SK-N-SH treated with all-trans-retinoic acid at 6 μM for 48 hours (cell line): ENCODE data around the gene CDK11B.

Experiments
- ATAC-seq: fragments of 200-7000 bp; cut with Tn5 transposase; 3 replicates; pipeline ENCODE4 v1.9.1; 2020; ENCODE audit warnings: mild to moderate bottlenecking, moderate library complexity
- ARNTL ChIP-seq: fragments of 450-650 bp; formaldehyde crosslinking; IDR thresholded peaks from 2 replicates; pipeline ENCODE4 v1.5.0; 2020; ENCODE audit warnings: low read depth, mild to moderate bottlenecking, moderate library complexity, borderline replicate concordance
- BACH2 ChIP-seq: fragments of 250-450 bp; sonication (Bioruptor Pico); IDR thresholded peaks from 2 replicates; pipeline ENCODE4 v1.9.0; 2021; ENCODE audit warnings: mild to moderate bottlenecking, borderline replicate concordance
- CREB5 ChIP-seq: fragments of 250-450 bp; sonication (Bioruptor Pico); IDR thresholded peaks from 2 replicates; pipeline ENCODE4 v1.5.1; 2020; ENCODE audit warnings: low read depth, mild to moderate bottlenecking, moderate library complexity
- CSDC2 ChIP-seq: fragments of 250-450 bp; sonication (Bioruptor Pico); IDR thresholded peaks from 2 replicates; pipeline ENCODE4 v1.5.0; 2020; ENCODE audit warnings: mild to moderate bottlenecking, moderate library complexity
- CSRNP3 ChIP-seq: fragments of 250-450 bp; sonication (Bioruptor Pico); IDR thresholded peaks from 2 replicates; pipeline ENCODE4 v1.5.1; 2021; ENCODE audit warnings: mild to moderate bottlenecking, moderate library complexity
- ESRRG ChIP-seq: fragments of 250-450 bp; sonication (Bioruptor Pico); IDR thresholded peaks from 2 replicates; pipeline ENCODE4 v1.6.1; 2021; ENCODE audit warnings: mild to moderate bottlenecking
- GLIS3 ChIP-seq: fragments of 250-450 bp; sonication (Bioruptor Pico); IDR thresholded peaks from 2 replicates; pipeline ENCODE4 v1.5.0; 2020; ENCODE audit warnings: mild to moderate bottlenecking, moderate library complexity
- ISL1 ChIP-seq: fragments of 250-450 bp; sonication (Bioruptor Pico); IDR thresholded peaks from 2 replicates; pipeline ENCODE4 v2.1.2; 2022; ENCODE audit warnings: mild to moderate bottlenecking, moderate library complexity
- PATZ1 ChIP-seq: fragments of 250-450 bp; sonication (Bioruptor Pico); IDR thresholded peaks from 2 replicates; pipeline ENCODE4 v1.8.0; 2020; ENCODE audit warnings: mild to moderate bottlenecking, moderate library complexity, borderline replicate concordance
- POU6F1 ChIP-seq: fragments of 250-450 bp; sonication (Bioruptor Pico); IDR thresholded peaks from 2 replicates; pipeline ENCODE4 v1.8.0; 2021; ENCODE audit warnings: low read depth, mild to moderate bottlenecking, moderate library complexity, borderline replicate concordance
- PPARA ChIP-seq: fragments of 250-450 bp; sonication (Bioruptor Pico); IDR thresholded peaks from 2 replicates; pipeline ENCODE4 v1.5.0; 2020; ENCODE audit warnings: mild to moderate bottlenecking, borderline replicate concordance
- RARB ChIP-seq: fragments of 250-450 bp; sonication (Bioruptor Pico); IDR thresholded peaks from 2 replicates; pipeline ENCODE4 v1.8.0; 2021; ENCODE audit warnings: mild to moderate bottlenecking, moderate library complexity
- TCF4 ChIP-seq: fragments of 250-450 bp; sonication (Bioruptor Pico); IDR thresholded peaks from 2 replicates; pipeline ENCODE4 v1.8.0; 2021; ENCODE audit warnings: mild to moderate bottlenecking, moderate library complexity, borderline replicate concordance
- TOX ChIP-seq: fragments of 250-450 bp; sonication (Bioruptor Pico); IDR thresholded peaks from 2 replicates; pipeline ENCODE4 v1.8.0; 2021; ENCODE audit warnings: mild to moderate bottlenecking, moderate library complexity, borderline replicate concordance
- TSHZ2 ChIP-seq: fragments of 250-450 bp; sonication (Bioruptor Pico); IDR thresholded peaks from 2 replicates; pipeline ENCODE4 v1.5.0; 2020; ENCODE audit warnings: mild to moderate bottlenecking, moderate library complexity
- ZC3H10 ChIP-seq: fragments of 250-450 bp; sonication (Bioruptor Pico); IDR thresholded peaks from 2 replicates; pipeline ENCODE4 v1.5.1; 2021; ENCODE audit warnings: mild to moderate bottlenecking, moderate library complexity
- ZFP3 ChIP-seq: fragments of 250-450 bp; sonication (Bioruptor Pico); IDR thresholded peaks from 2 replicates; pipeline ENCODE4 v1.5.0; 2020; ENCODE audit warnings: mild to moderate bottlenecking, moderate library complexity
- ZFP30 ChIP-seq: fragments of 450-650 bp; formaldehyde crosslinking; IDR thresholded peaks from 2 replicates; pipeline ENCODE4 v1.5.0; 2022; ENCODE audit warnings: mild to moderate bottlenecking, moderate library complexity
- ZNF565 ChIP-seq: fragments of 450-650 bp; formaldehyde crosslinking; conservative IDR thresholded peaks from 2 replicates; pipeline ENCODE4 v1.5.0; 2020; ENCODE audit warnings: low read depth, mild to moderate bottlenecking, moderate library complexity
- ZNF70 ChIP-seq: fragments of 450-650 bp; formaldehyde crosslinking; IDR thresholded peaks from 2 replicates; pipeline ENCODE4 v1.5.0; 2020; ENCODE audit warnings: mild to moderate bottlenecking, moderate library complexity
- ZNF8 ChIP-seq: fragments of 450-650 bp; formaldehyde crosslinking; IDR thresholded peaks from 2 replicates; pipeline ENCODE4 v1.5.0; 2020; ENCODE audit warnings: mild to moderate bottlenecking, moderate library complexity

The CDK11B gene

GRCh38 chr1:1620433-1621139 lies 38.2 kb downstream of the CDK11B start:
- no peak for ATAC-seq
- TF ChIP-seq RARB (no peak), ZNF565 (CRISPR knock-in tag) (no peak), PATZ1 (CRISPR knock-in tag) (no peak), ZC3H10 (no peak), TOX (CRISPR knock-in tag) (no peak), ZNF70 (CRISPR knock-in tag) (no peak), POU6F1 (CRISPR knock-in tag) (no peak), CSRNP3 (CRISPR knock-in tag) (no peak), CSDC2 (no peak), TCF4 (CRISPR knock-in tag) (no peak), TSHZ2 (CRISPR knock-in tag) (no peak), CREB5 (CRISPR knock-in tag) (no peak), ZNF8 (CRISPR knock-in tag) (no peak), GLIS3 (CRISPR knock-in tag) (no peak), ZFP3 (CRISPR knock-in tag) (no peak), BACH2 (CRISPR knock-in tag) (no peak), ESRRG (no peak), ISL1 (CRISPR knock-in tag) (no peak), PPARA (no peak), ARNTL (CRISPR knock-in tag) (no peak)
- TF ChIP-seq, all 23 proteins: peak for 0

- no peak for ATAC-seq
- TF ChIP-seq ZNF70 (CRISPR knock-in tag) (no peak), ZNF8 (CRISPR knock-in tag) (no peak), ZFP30 (CRISPR knock-in tag) (no peak), TSHZ2 (CRISPR knock-in tag) (no peak), TOX (CRISPR knock-in tag) (no peak), PPARA (no peak), CREB5 (CRISPR knock-in tag) (no peak)
These were observed 38.9 kb downstream of the CDK11B start for GRCh38 chr1:1619917-1620361.
